SKM-1 treated with dmso at 0.1 percent for 144 hours (cell line): Measurements from ENCODE around the gene PRR5L.

Experiments
- DNase-seq: peaks from one replicate; lab custom pipeline; 2025; ENCODE audit not compliant: unreplicated experiment; lab: John Stamatoyannopoulos, UW

Gene PRR5L

GRCh38 chr11:36399236-36399635, 103.1 kb downstream of the PRR5L start:
- DNase-seq = no peak

- DNase-seq = no peak
Observed at GRCh38 chr11:36399745-36400144, 103.7 kb downstream of the PRR5L start.

- no peak for DNase-seq
Observed at GRCh38 chr11:36400766-36401455, 104.8 kb downstream of the PRR5L start.

GRCh38 chr11:36402568-36403170, 106.6 kb downstream of the PRR5L start:
- no peak for DNase-seq

GRCh38 chr11:36403661-36404060, 107.6 kb downstream of the PRR5L start:
- no peak for DNase-seq

GRCh38 chr11:36404831-36405230, 108.7 kb downstream of the PRR5L start:
- no peak for DNase-seq

GRCh38 chr11:36405585-36406367, 109.7 kb downstream of the PRR5L start:
- DNase-seq = no peak

- DNase-seq = no peak
Observed at GRCh38 chr11:36407356-36407755, 111.3 kb downstream of the PRR5L start.

GRCh38 chr11:36408498-36409136, 112.5 kb downstream of the PRR5L start:
- DNase-seq = no peak

- no peak for DNase-seq
Observed at GRCh38 chr11:36409152-36409816, 113.2 kb downstream of the PRR5L start.

- DNase-seq = peak; percentile 99
Observed at GRCh38 chr11:36411202-36411640, 115.1 kb downstream of the PRR5L start.

GRCh38 chr11:36412781-36413383, 116.8 kb downstream of the PRR5L start:
- DNase-seq = no peak

- no peak for DNase-seq
Observed at GRCh38 chr11:36417154-36417553, 121.1 kb downstream of the PRR5L start.

GRCh38 chr11:36419791-36420424, 123.8 kb downstream of the PRR5L start:
- DNase-seq = no peak

GRCh38 chr11:36421546-36422155, 125.6 kb downstream of the PRR5L start:
- no peak for DNase-seq

- DNase-seq = no peak
Observed at GRCh38 chr11:36425561-36426081, 129.5 kb downstream of the PRR5L start.

- no peak for DNase-seq
Observed at GRCh38 chr11:36426226-36426848, 130.2 kb downstream of the PRR5L start.

GRCh38 chr11:36427079-36427478, 131.0 kb downstream of the PRR5L start:
- no peak for DNase-seq

- no peak for DNase-seq
Observed at GRCh38 chr11:36427876-36428275, 131.8 kb downstream of the PRR5L start.
